Astrocyte (in vitro differentiated cells and primary cell): Measurements from ENCODE around the gene POLR1G. TPM values are rescaled to one million over a fixed set of nuclear protein-coding genes. Genes with fewer than 3 reads are reported as not detected.

Source experiments
- DNase-seq: peaks from one replicate; pipeline ENCODE4 v3.0.0-alpha.2; 2010; ENCODE audit warnings: low read depth
- FAIRE-seq: peaks from 2 replicates; lab custom pipeline; 2011; peaks lifted over from hg19 to GRCh38; lab: Jason Lieb, UNC
- H2AFZ ChIP-seq: 2 replicates; pipeline ENCODE4 v1.6.0; 2012; ENCODE audit warnings: low read depth, low read length, inconsistent platforms
- H3K27ac ChIP-seq: 2 replicates; pipeline ENCODE4 v1.5.1; 2011; ENCODE audit warnings: low read depth, low read length, inconsistent platforms
- H3K27me3 ChIP-seq: 2 replicates; pipeline ENCODE4 v1.6.0; 2011; ENCODE audit warnings: low read length, inconsistent platforms; ENCODE audit not compliant: insufficient read depth
- H3K36me3 ChIP-seq: 2 replicates; pipeline ENCODE4 v1.5.1; 2011; ENCODE audit warnings: low read length, inconsistent platforms; ENCODE audit not compliant: insufficient read depth
- H3K4me1 ChIP-seq: 2 replicates; pipeline ENCODE4 v1.5.1; 2011; ENCODE audit warnings: low read length, inconsistent platforms; ENCODE audit not compliant: insufficient read depth
- H3K4me2 ChIP-seq: 2 replicates; pipeline ENCODE4 v1.6.0; 2012; ENCODE audit warnings: low read length, inconsistent platforms
- H3K4me3 ChIP-seq: 2 replicates; pipeline ENCODE4 v1.5.1; 2011; ENCODE audit warnings: low read depth, mild to moderate bottlenecking, low read length, inconsistent platforms; ENCODE audit not compliant: insufficient read depth
- H3K79me2 ChIP-seq: 2 replicates; pipeline ENCODE4 v1.6.0; 2012; ENCODE audit warnings: mild to moderate bottlenecking, low read length, inconsistent platforms; ENCODE audit not compliant: insufficient read depth
- H3K9ac ChIP-seq: 2 replicates; pipeline ENCODE4 v1.6.0; 2012; ENCODE audit warnings: mild to moderate bottlenecking, low read length, inconsistent platforms
- H3K9me3 ChIP-seq: 2 replicates; pipeline ENCODE4 v1.5.1; 2012; ENCODE audit warnings: low read depth, mild to moderate bottlenecking, low read length, inconsistent platforms; ENCODE audit not compliant: insufficient read depth
- H4K20me1 ChIP-seq: 2 replicates; pipeline ENCODE4 v1.6.0; 2012; ENCODE audit warnings: low read length, inconsistent platforms; ENCODE audit not compliant: insufficient read depth
- H3K27ac Mint-ChIP-seq: one replicate; pipeline ENCODE4 v1.8.0; 2021; ENCODE audit warnings: mild to moderate bottlenecking, mixed read lengths; ENCODE audit not compliant: unreplicated experiment
- H3K27me3 Mint-ChIP-seq: one replicate; pipeline ENCODE4 v1.8.0; 2021; ENCODE audit warnings: low read depth, mixed read lengths; ENCODE audit not compliant: unreplicated experiment
- H3K36me3 Mint-ChIP-seq: one replicate; pipeline ENCODE4 v1.8.0; 2021; ENCODE audit warnings: low read depth, mixed read lengths; ENCODE audit not compliant: unreplicated experiment
- H3K4me1 Mint-ChIP-seq: one replicate; pipeline ENCODE4 v1.8.0; 2021; ENCODE audit warnings: low read depth, mixed read lengths; ENCODE audit not compliant: unreplicated experiment
- H3K4me3 Mint-ChIP-seq: one replicate; pipeline ENCODE4 v1.8.0; 2021; ENCODE audit warnings: mild to moderate bottlenecking, moderate library complexity, mixed read lengths; ENCODE audit not compliant: unreplicated experiment
- H3K9me3 Mint-ChIP-seq: one replicate; pipeline ENCODE4 v1.8.0; 2021; ENCODE audit warnings: mild to moderate bottlenecking, mixed read lengths; ENCODE audit not compliant: unreplicated experiment
- CTCF ChIP-seq: IDR thresholded peaks from 2 replicates; pipeline ENCODE4 v1.5.1; 2011; ENCODE audit warnings: low read depth, mild to moderate bottlenecking, inconsistent platforms, low read length, moderate library complexity; ENCODE audit not compliant: insufficient read depth
- EZH2 ChIP-seq: IDR thresholded peaks from 2 replicates; pipeline ENCODE4 v1.6.1; 2012; ENCODE audit warnings: mild to moderate bottlenecking, low read length, inconsistent platforms; ENCODE audit not compliant: insufficient read depth
- total RNA-seq: library from RNA; stranded (reverse); gene quantifications from 2 replicates; pipeline ENCODE4 v1.2.1, GENCODE V29; 2021

The POLR1G gene
- total RNA-seq, 1 donor from 2014 or later = 12.8 TPM

GRCh38 chr19:45455707-45456499 is 49.5 kb downstream of the POLR1G start:
- H3K9ac ChIP-seq = peak overlapping the region; percentile 87
- H2AFZ ChIP-seq = no peak overlapping the region
- no peaks in the 10 kb centered on the region for H3K9me3 ChIP-seq
- peaks cover 31% of the 10 kb centered on the region for H3K4me1 ChIP-seq
- Mint-ChIP-seq H3K36me3 (no peaks in the 10 kb centered on the region), H3K27ac (peak overlapping the region; percentile 99), H3K9me3 (no peaks in the 10 kb centered on the region), H3K27me3 (no peaks in the 10 kb centered on the region), H3K4me1 (peaks cover 8% of the 10 kb centered on the region), H3K4me3 (peak overlapping the region; percentile 50)
- H3K27me3 ChIP-seq = no peaks in the 10 kb centered on the region
- TF ChIP-seq EZH2 = no peak
- TF ChIP-seq CTCF = no peak
- peak overlapping the region; percentile 74 for H3K4me2 ChIP-seq
- no peaks in the 10 kb centered on the region for H3K36me3 ChIP-seq
- H3K4me3 ChIP-seq = peak overlapping the region; percentile 30
- DNase-seq (peak; percentile 99), FAIRE-seq (peak; percentile 5)
- H3K27ac ChIP-seq = peak overlapping the region; percentile 98
- H4K20me1 ChIP-seq = no peaks in the 10 kb centered on the region
- H3K79me2 ChIP-seq = no peaks in the 10 kb centered on the region

GRCh38 chr19:45456500-45456815 is 50.0 kb downstream of the POLR1G start:
- Histone ChIP-seq H2AFZ (no peak overlapping the region), H3K36me3 (no peaks in the 10 kb centered on the region), H4K20me1 (no peaks in the 10 kb centered on the region), H3K9me3 (no peaks in the 10 kb centered on the region), H3K27me3 (no peaks in the 10 kb centered on the region), H3K4me1 (peaks cover 26% of the 10 kb centered on the region), H3K4me3 (peak overlapping the region; percentile 30), H3K27ac (peak overlapping the region; percentile 98), H3K79me2 (no peaks in the 10 kb centered on the region), H3K9ac (peak overlapping the region; percentile 87), H3K4me2 (peak overlapping the region; percentile 74)
- H3K36me3 Mint-ChIP-seq = no peaks in the 10 kb centered on the region
- no peaks in the 10 kb centered on the region for H3K9me3 Mint-ChIP-seq
- H3K27me3 Mint-ChIP-seq = no peaks in the 10 kb centered on the region
- peaks cover 8% of the 10 kb centered on the region for H3K4me1 Mint-ChIP-seq
- no peak for FAIRE-seq
- no peak for TF ChIP-seq EZH2
- TF ChIP-seq CTCF = no peak
- no peak for DNase-seq
- peak overlapping the region; percentile 60 for H3K4me3 Mint-ChIP-seq
- peak overlapping the region; percentile 99 for H3K27ac Mint-ChIP-seq

DNA sequence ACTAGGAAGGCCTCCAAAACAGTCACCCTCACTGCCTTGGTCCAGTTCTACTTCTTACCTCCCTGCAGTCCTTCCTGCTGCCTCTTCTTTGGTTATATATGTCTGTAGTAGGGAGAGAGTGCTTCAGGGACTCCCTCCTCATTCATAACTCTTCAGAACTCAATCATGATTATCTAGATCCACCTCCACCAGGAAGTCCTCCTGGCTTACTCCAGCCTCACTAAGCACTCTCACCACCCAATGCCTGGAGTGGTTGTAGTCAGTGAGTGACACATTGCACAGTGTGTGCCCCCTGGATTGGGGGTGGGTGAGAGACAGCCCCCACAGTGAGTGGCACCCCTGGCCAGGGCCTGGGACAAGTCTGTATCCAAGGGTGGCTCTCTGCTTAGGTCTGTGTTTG is 51.3 kb downstream of the POLR1G start:
- Mint-ChIP-seq H3K27ac (no peak overlapping the region), H3K4me1 (peaks cover 8% of the 10 kb centered on the region), H3K9me3 (no peaks in the 10 kb centered on the region), H3K27me3 (peaks cover 4% of the 10 kb centered on the region), H3K4me3 (no peak overlapping the region), H3K36me3 (no peaks in the 10 kb centered on the region)
- Histone ChIP-seq H4K20me1 (no peaks in the 10 kb centered on the region), H3K9ac (no peak overlapping the region), H3K79me2 (no peaks in the 10 kb centered on the region), H3K36me3 (no peaks in the 10 kb centered on the region), H3K27ac (no peak overlapping the region), H2AFZ (no peak overlapping the region), H3K9me3 (no peaks in the 10 kb centered on the region), H3K4me1 (peaks cover 20% of the 10 kb centered on the region), H3K4me3 (no peak overlapping the region), H3K27me3 (no peaks in the 10 kb centered on the region), H3K4me2 (no peak overlapping the region)
- DNase-seq (no peak), FAIRE-seq (no peak)
- TF ChIP-seq CTCF = no peak
- TF ChIP-seq EZH2 = no peak
